Non-pigmented ciliary epithelial cell (primary cell): ENCODE results near the gene TLX2.
"Not testable (repeated sequence)": the region's sequence is repeated elsewhere in the genome, so short reads cannot be mapped to it uniquely, and the experiment has no call there.

Experiments
- DNase-seq: peaks from one replicate; pipeline ENCODE4 v3.0.0-alpha.2; 2010; ENCODE audit warnings: low read depth

TLX2 gene

GRCh38 chr2:74554820-74555531, 40.7 kb downstream of the TLX2 start:
- DNase-seq: no peak

- no peak for DNase-seq
These were observed 41.4 kb downstream of the TLX2 start for GRCh38 chr2:74555610-74556103.

DNA sequence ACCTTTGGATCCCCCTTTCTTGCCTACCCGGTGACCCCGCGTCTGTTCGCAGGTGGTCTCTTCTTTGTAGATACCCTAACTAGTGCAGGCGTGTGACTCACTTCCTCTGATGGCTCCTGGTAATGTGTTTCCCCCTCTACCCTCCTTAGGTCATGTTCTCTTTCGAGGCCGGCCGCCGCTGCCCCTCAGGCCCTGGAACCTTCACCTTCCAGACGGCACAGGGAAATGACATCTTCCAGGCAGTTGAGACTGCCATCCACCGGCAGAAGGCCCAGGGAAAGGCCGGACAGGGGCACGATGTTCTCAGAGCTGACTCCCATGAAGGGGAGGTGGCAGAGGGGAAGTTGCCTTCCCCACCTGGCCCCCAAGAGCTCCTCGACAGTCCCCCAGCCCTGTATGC, 41.9 kb downstream of the TLX2 start:
- no peak for DNase-seq

GRCh38 chr2:74556831-74557370, 42.7 kb downstream of the TLX2 start:
- no peak for DNase-seq

DNA sequence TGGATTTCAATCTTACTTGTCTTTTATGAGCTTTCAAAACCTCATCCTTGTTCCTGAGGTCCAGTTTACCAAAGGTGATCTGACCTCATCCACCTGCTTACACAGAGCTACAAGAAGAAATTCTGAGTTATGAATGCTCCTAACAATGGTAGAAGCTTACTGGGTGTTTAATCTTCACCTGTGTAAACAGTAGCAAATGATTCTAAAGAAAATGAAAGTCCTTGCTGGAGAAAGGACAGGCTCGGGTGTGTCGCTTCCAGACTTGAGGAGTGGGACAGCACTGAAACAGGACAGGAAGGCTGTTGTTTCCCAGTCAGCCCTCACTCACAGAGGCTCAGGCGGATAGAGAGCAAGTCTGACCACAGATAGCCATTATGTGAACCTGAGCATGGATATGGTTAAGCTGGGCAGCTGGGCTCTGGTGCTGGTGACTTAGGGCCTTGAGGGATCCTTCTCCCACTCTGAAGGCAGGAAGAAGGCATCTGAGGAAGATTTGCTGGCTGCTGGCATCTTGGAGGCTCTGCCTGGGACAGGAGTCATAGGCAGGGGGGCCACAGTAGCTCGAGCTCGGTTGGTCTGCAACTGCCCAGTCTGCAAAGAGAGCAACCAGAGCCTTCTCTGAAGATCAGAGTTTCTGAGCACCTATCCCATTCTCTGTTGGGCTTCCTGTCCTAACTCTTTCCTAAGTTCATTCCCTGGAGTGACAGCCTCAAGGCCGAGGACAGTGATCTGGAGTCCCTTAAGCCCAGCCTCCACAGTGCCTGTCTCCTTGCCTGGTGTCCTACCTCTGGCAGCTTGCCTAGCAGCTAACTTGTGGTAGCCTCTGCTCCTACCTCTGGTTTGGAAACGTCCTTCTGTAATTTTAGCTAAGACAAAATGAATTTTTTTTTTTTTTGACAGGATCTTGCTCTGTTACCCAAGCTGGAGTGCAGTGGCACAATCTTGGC, 44.3 kb downstream of the TLX2 start:
- DNase-seq: no peak

DNA sequence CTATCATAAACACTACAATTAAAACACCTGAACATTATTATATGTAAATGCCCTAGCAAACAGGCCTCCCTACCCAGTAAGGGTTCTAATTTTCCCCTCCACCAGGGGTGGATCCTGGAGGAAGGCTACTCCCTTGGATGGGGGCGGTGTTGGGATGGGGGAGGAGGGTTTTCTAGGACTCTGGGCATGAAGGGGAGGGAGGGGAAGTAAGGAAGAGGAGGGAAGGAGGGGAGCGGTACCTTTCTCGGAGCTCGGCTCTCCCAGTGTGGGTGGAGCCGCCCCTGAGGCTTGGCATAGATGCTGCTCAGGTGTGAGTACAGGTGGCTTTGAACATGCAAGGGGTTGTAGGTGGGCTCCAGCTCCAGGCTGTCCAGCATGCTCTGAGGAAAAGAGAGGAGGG, 45.7 kb downstream of the TLX2 start:
- DNase-seq: no peak

- no peak for DNase-seq
These were observed 46.3 kb downstream of the TLX2 start for GRCh38 chr2:74560591-74560990.

- DNase-seq: not testable (repeated sequence)
These were observed 46.8 kb downstream of the TLX2 start for GRCh38 chr2:74561022-74561421.

GRCh38 chr2:74562126-74562775, 48.0 kb downstream of the TLX2 start:
- no peak for DNase-seq

DNA sequence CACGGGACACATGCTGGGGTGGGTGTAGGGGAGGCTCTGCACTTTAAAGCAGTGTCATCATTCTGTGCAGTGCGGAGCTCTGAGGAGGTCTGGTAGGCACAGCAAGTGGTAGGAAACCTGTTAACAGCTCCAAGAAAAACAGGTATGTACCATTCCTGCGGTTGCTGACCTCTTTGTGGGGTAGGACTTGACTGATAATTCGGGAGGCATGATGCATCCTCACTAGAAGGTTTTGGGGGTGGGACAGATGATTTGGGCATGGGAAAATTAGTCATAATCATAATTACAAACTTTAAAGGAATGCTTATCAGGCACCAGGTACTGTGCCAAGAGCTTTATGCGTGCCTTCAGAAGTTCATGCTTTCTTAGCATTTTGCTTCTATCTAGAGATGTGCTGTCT, 50.0 kb downstream of the TLX2 start:
- DNase-seq: no peak

DNA sequence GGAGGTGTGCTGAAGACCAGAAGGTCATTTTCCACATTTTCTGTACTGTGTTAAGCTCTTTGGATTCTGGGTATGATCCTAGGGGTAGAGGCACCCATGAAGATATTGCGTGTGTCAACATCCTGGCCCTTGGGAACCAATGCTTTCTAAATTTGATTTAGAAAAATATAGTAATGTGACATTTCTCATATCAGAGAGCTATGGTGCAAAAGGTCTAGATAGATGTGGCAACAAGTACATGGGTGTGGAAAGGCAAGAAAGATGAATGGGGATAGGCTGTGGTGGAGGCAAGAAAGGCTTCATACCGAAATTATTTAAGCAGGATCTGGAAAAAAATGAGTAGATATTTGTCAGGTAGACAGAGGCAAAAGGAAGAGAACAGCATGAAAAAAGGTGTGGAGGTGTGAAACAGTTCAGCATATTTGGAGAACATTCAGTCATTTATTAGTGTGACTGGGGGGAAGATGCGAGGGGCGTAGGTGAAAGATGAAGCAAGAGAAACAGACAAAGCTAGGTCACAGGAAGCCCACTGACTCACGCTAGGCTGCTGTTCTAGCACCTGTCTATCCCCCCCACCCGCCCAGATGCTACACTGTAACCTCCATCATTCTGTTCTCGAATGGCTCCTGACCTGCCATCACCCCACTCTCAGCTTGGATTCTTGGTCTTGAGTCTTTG, 52.0 kb downstream of the TLX2 start:
- DNase-seq: no peak

- DNase-seq: peak; percentile 60
These were observed 52.5 kb downstream of the TLX2 start for GRCh38 chr2:74566754-74567085.
